H1 (cell line): ENCODE data around the gene PTPRR. TPM values are rescaled to one million over a fixed set of nuclear protein-coding genes. Genes with fewer than 3 reads are reported as not detected.

ENCODE experiments used
- CTCF ChIA-PET: fragments of 300-600 bp; sonication (Branson Sonifier 250); formaldehyde crosslinking; loops from one replicate; lab custom pipeline; 2021; ENCODE audit not compliant: partially characterized antibody; lab: Charles Lee
- POLR2A ChIA-PET: fragments of 300-600 bp; sonication (Branson Sonifier 250); formaldehyde crosslinking; loops from one replicate; lab custom pipeline; 2021; ENCODE audit warnings: inconsistent platforms; ENCODE audit not compliant: partially characterized antibody; lab: Charles Lee
- DNase-seq, 2 experiments: peaks; one replicate each; pipeline versions ENCODE4 v3.0.0 to v3.0.0-alpha.2; 2010 to 2022; ENCODE audit warnings: low spot score in 2 of 2, low read depth in 1 of 2, mixed read lengths in 1 of 2
- FAIRE-seq: peaks from 2 replicates; lab custom pipeline; 2011; peaks lifted over from hg19 to GRCh38; lab: Jason Lieb, UNC
- H2AFZ ChIP-seq: 2 replicates; pipeline ENCODE4 v1.8.1; 2012; ENCODE audit warnings: low read length, inconsistent platforms
- H2AK5ac ChIP-seq: 2 replicates; pipeline ENCODE4 v1.6.1; 2013; ENCODE audit warnings: low read depth, low read length
- H2BK120ac ChIP-seq: replicated peaks from 2 replicates; pipeline ENCODE3; 2013; ENCODE audit warnings: low read depth, low read length, inconsistent platforms
- H2BK12ac ChIP-seq: 2 replicates; pipeline ENCODE4 v1.6.1; 2013; ENCODE audit warnings: low read depth, low read length
- H2BK15ac ChIP-seq: 2 replicates; pipeline ENCODE4 v1.6.1; 2013; ENCODE audit warnings: low read length
- H2BK20ac ChIP-seq: 2 replicates; pipeline ENCODE4 v1.6.1; 2013; ENCODE audit warnings: low read length
- H2BK5ac ChIP-seq: 2 replicates; pipeline ENCODE4 v1.6.1; 2013; ENCODE audit warnings: low read depth, low read length
- H3K14ac ChIP-seq: 2 replicates; pipeline ENCODE4 v1.6.1; 2013; ENCODE audit warnings: inconsistent platforms; ENCODE audit not compliant: insufficient read length
- H3K18ac ChIP-seq: 2 replicates; pipeline ENCODE4 v1.6.1; 2013; ENCODE audit warnings: low read length; ENCODE audit errors: extremely low read depth
- H3K23ac ChIP-seq: 2 replicates; pipeline ENCODE4 v1.6.1; 2013; ENCODE audit warnings: inconsistent platforms; ENCODE audit not compliant: insufficient read length
- H3K23me2 ChIP-seq: 2 replicates; pipeline ENCODE4 v1.6.1; 2013; ENCODE audit warnings: low read depth, low read length
- H3K27ac ChIP-seq: 2 replicates; pipeline ENCODE4 v1.6.1; 2011; ENCODE audit warnings: low read depth, low read length, inconsistent platforms
- H3K27me3 ChIP-seq, 4 experiments: replicated peaks in 1 of 4; 1 replicate in 1 of 4; 2 replicates in 3 of 4; pipeline versions ENCODE4 v1.6.1 to v1.8.1; 2011 to 2013; ENCODE audit warnings: low read length in 3 of 4, mild to moderate bottlenecking in 3 of 4, inconsistent platforms in 2 of 4, mixed read lengths in 2 of 4, moderate library complexity in 1 of 4; ENCODE audit not compliant: control insufficient read depth in 3 of 4, insufficient read depth in 3 of 4; ENCODE audit errors: extremely low read depth in 1 of 4
- H3K36me3 ChIP-seq, 4 experiments: 2 replicates each; pipeline versions ENCODE4 v1.6.1 to v1.8.1; 2011 to 2013; ENCODE audit warnings: mild to moderate bottlenecking in 4 of 4, low read length in 3 of 4, moderate library complexity in 2 of 4, control low read depth in 1 of 4, inconsistent platforms in 1 of 4; ENCODE audit not compliant: insufficient read depth in 4 of 4, control insufficient read depth in 2 of 4
- H3K4ac ChIP-seq: replicated peaks from 2 replicates; pipeline ENCODE3; 2013; ENCODE audit warnings: low read length, low read depth, mixed read lengths, inconsistent platforms; ENCODE audit not compliant: insufficient read length
- H3K4me1 ChIP-seq, 4 experiments: replicated peaks in 1 of 4; 1 replicate in 1 of 4; 2 replicates in 3 of 4; pipeline versions ENCODE4 v1.6.1 to v1.8.1; 2011 to 2013; ENCODE audit warnings: low read length in 3 of 4, inconsistent platforms in 2 of 4, mixed read lengths in 1 of 4; ENCODE audit not compliant: insufficient read depth in 4 of 4, control insufficient read depth in 3 of 4
- H3K4me2 ChIP-seq, 2 experiments: 2 replicates each; pipeline versions ENCODE4 v1.6.1 to v1.8.1; 2011 to 2013; ENCODE audit warnings: low read depth in 2 of 2, low read length in 2 of 2, control low read depth in 1 of 2, inconsistent platforms in 1 of 2, mild to moderate bottlenecking in 1 of 2; ENCODE audit not compliant: insufficient read depth in 1 of 2
- H3K4me3 ChIP-seq, 4 experiments: fragments of 200-600, 300-600 bp in 1 of 4; sonication (generic), shearing (Covaris generic), sonication (Bioruptor Twin) in 1 of 4; 2 replicates each; pipeline versions ENCODE4 v1.5.1 to v1.8.1; 2011 to 2016; ENCODE audit warnings: low read length in 4 of 4, low read depth in 3 of 4, control low read depth in 2 of 4, inconsistent platforms in 2 of 4, mild to moderate bottlenecking in 2 of 4, mixed read lengths in 1 of 4, moderate library complexity in 1 of 4; ENCODE audit not compliant: insufficient read depth in 2 of 4; ENCODE audit errors: extremely low read depth in 1 of 4
- H3K56ac ChIP-seq: replicated peaks from 2 replicates; pipeline ENCODE3; 2013; ENCODE audit warnings: low read depth, mild to moderate bottlenecking, mixed read lengths, low read length, inconsistent platforms; ENCODE audit not compliant: insufficient read length
- H3K79me1 ChIP-seq: 2 replicates; pipeline ENCODE4 v1.6.1; 2013; ENCODE audit warnings: low read depth, low read length, control low read depth
- H3K79me2 ChIP-seq, 2 experiments: 2 replicates each; pipeline versions ENCODE4 v1.6.1 to v1.8.1; 2012 to 2013; ENCODE audit warnings: low read length in 2 of 2, mild to moderate bottlenecking in 2 of 2, inconsistent platforms in 1 of 2; ENCODE audit not compliant: insufficient read depth in 2 of 2, control insufficient read depth in 1 of 2
- H3K9ac ChIP-seq, 4 experiments: replicated peaks in 1 of 4; 1 replicate in 1 of 4; 2 replicates in 3 of 4; pipeline versions ENCODE4 v1.6.1 to v1.8.1; 2011 to 2013; ENCODE audit warnings: low read depth in 3 of 4, low read length in 3 of 4, control low read depth in 2 of 4, mild to moderate bottlenecking in 2 of 4, moderate library complexity in 2 of 4, inconsistent platforms in 1 of 4; ENCODE audit errors: extremely low read depth in 1 of 4
- H3K9me3 ChIP-seq, 2 experiments: 2 replicates each; pipeline versions ENCODE4 v1.6.1 to v1.8.1; 2012 to 2013; ENCODE audit warnings: mild to moderate bottlenecking in 2 of 2, moderate library complexity in 2 of 2, control low read depth in 1 of 2, inconsistent platforms in 1 of 2, low read depth in 1 of 2, low read length in 1 of 2, mixed read lengths in 1 of 2; ENCODE audit not compliant: insufficient read depth in 2 of 2
- H4K20me1 ChIP-seq, 2 experiments: replicated peaks in 1 of 2; 2 replicates each; pipeline versions ENCODE3 to v1.8.1; 2011 to 2013; ENCODE audit warnings: inconsistent platforms in 2 of 2, low read length in 2 of 2, mild to moderate bottlenecking in 1 of 2; ENCODE audit not compliant: insufficient read depth in 2 of 2, control insufficient read depth in 1 of 2
- H4K5ac ChIP-seq: 2 replicates; pipeline ENCODE4 v1.6.1; 2013; ENCODE audit warnings: low read length, low read depth, mixed read lengths, inconsistent platforms; ENCODE audit not compliant: insufficient read length
- H4K8ac ChIP-seq: 2 replicates; pipeline ENCODE4 v1.8.0; 2013; ENCODE audit warnings: mild to moderate bottlenecking, moderate library complexity, low read length, inconsistent platforms; ENCODE audit not compliant: insufficient read depth; ENCODE audit errors: extremely low read depth
- H4K91ac ChIP-seq: replicated peaks from 2 replicates; pipeline ENCODE3; 2013; ENCODE audit warnings: low read length, mixed read lengths, inconsistent platforms; ENCODE audit not compliant: insufficient read length
- ASH2L ChIP-seq: fragments of 200-600, 300-600 bp; sonication (generic); IDR thresholded peaks from one replicate; pipeline ENCODE4 v1.7.1; 2017; ENCODE audit warnings: low read length
- CBX5 ChIP-seq: fragments of 300-800, 300-1000 bp; sonication (generic); IDR thresholded peaks from 2 replicates; pipeline ENCODE4 v1.7.1; 2016; ENCODE audit warnings: antibody characterized with exemption, low read length, low read depth
- PHF8 ChIP-seq: fragments of 200-600 bp; sonication (generic); conservative IDR thresholded peaks from 2 replicates; pipeline ENCODE4 v1.7.1; 2012; ENCODE audit warnings: low read depth, mild to moderate bottlenecking, inconsistent platforms, low read length, moderate library complexity
- RAD21 ChIP-seq, 2 experiments: IDR thresholded peaks in 1 of 2; conservative IDR thresholded peaks in 1 of 2; 2 replicates each; pipeline ENCODE4 v1.6.1; 2011; ENCODE audit warnings: low read depth in 2 of 2, low read length in 2 of 2, improper control_type of control experiment in 1 of 2, inconsistent platforms in 1 of 2, mild to moderate bottlenecking in 1 of 2, moderate library complexity in 1 of 2
- RBBP5 ChIP-seq: IDR thresholded peaks from 2 replicates; pipeline ENCODE4 v1.7.1; 2012; ENCODE audit warnings: low read depth, mild to moderate bottlenecking, inconsistent platforms, low read length, moderate library complexity, borderline replicate concordance
- RNF2 ChIP-seq: fragments of 200-900, 300-1000 bp; sonication (generic); IDR thresholded peaks from 2 replicates; pipeline ENCODE4 v1.7.1; 2016; ENCODE audit warnings: borderline replicate concordance, low read depth, mild to moderate bottlenecking, antibody characterized with exemption, low read length; ENCODE audit not compliant: poor library complexity, severe bottlenecking; ENCODE audit errors: missing control alignments
- SAP30 ChIP-seq: fragments of 300-600 bp; sonication (generic); IDR thresholded peaks from 2 replicates; pipeline ENCODE4 v1.7.1; 2012; ENCODE audit warnings: low read length, moderate library complexity, mild to moderate bottlenecking, inconsistent platforms; ENCODE audit not compliant: insufficient read depth, insufficient replicate concordance
- USF2 ChIP-seq: IDR thresholded peaks from 2 replicates; pipeline ENCODE4 v1.6.1; 2011; ENCODE audit warnings: low read length, improper control_type of control experiment
- WGBS, 2 experiments: shearing (Covaris generic) in 1 of 2; methylation state at CpG; one replicate each; pipeline versions ENCODE4 v1.1.6 to v1.1.7; 2013 to 2015; ENCODE audit warnings: low lambda C conversion rate in 2 of 2, mixed read lengths in 2 of 2, inconsistent platforms in 1 of 2, low coverage in 1 of 2, missing lambda C conversion rate in 1 of 2; ENCODE audit not compliant: insufficient replicate concordance in 2 of 2, insufficient coverage in 1 of 2, insufficient read length in 1 of 2; ENCODE audit errors: extremely low coverage in 1 of 2, missing lambda C conversion rate in 1 of 2; 5-methylcytosine and 5-hydroxymethylcytosine counted together
- polyA plus RNA-seq, 7 experiments: library from polyadenylated mRNA; depleted of rRNA in 3 of 7; stranded (reverse) in 5 of 7; unstranded in 2 of 7; fragments of >200 nt in 5 of 7; fragments of 200-250 nt in 2 of 7; gene quantifications; 1 replicate in 5 of 7; 2 replicates in 1 of 7; 4 replicates in 1 of 7; pipeline versions ENCODE4 v1.2.1 to v1.2.3, GENCODE V29; 2011 to 2013; ENCODE audit warnings: missing spikeins in 2 of 7, mixed read lengths in 2 of 7
- total RNA-seq: library from RNA; stranded (reverse); fragmentation: NEBNext Ultra II Directional; extraction: Animal tissue kit (Norgen Biotek cat#: 25700); gene quantifications from 2 replicates; pipeline ENCODE4 v1.2.1, GENCODE V29; 2021

The PTPRR gene
- total and polyA plus RNA-seq, 2 of the 8 experiments (the other 6 are each of a cell fraction or from before 2014, with no cell fraction given) = 0.07 to 0.35 TPM

GRCh38 chr12:70641691-70642090 is 278.8 kb downstream of the PTPRR start:
- POLR2A ChIA-PET = no interaction called here
- 85% methylated on average over 2 of the region's 2 CpGs; no CpG with 5 or more reads in 1 of the 2 experiments for WGBS, 2 experiments
- Histone ChIP-seq H3K79me2 (no peaks in the 10 kb centered on the region), H2BK120ac (no peak overlapping the region), H2BK12ac (no peak overlapping the region), H3K27ac (no peak overlapping the region), H3K56ac (no peak overlapping the region), H2AK5ac (no peak overlapping the region), H2BK15ac (no peak overlapping the region), H3K9me3 (no peaks in the 10 kb centered on the region), H3K23me2 (no peaks in the 10 kb centered on the region), H3K4ac (no peak overlapping the region), H3K18ac (no peak overlapping the region), H3K4me3 (no peak overlapping the region), H3K9ac (no peak overlapping the region), H3K23ac (no peak overlapping the region), H3K79me1 (no peaks in the 10 kb centered on the region), H2BK5ac (no peak overlapping the region), H4K5ac (no peak overlapping the region), H2BK20ac (no peak overlapping the region), H4K91ac (no peak overlapping the region), H3K36me3 (no peaks in the 10 kb centered on the region), H3K27me3 (no peaks in the 10 kb centered on the region), H3K4me1 (peaks cover 3 to 13% (median 6%) of the 10 kb centered on the region in 4 experiments; a peak in 5 of 7 replicates), H4K8ac (no peak overlapping the region), H3K14ac (no peak overlapping the region), H3K4me2 (no peak overlapping the region), H4K20me1 (no peaks in the 10 kb centered on the region), H2AFZ (no peak overlapping the region)
- CTCF ChIA-PET = no interaction called here
- DNase-seq (no peak), FAIRE-seq (no peak)
- TF ChIP-seq RAD21 (IDR thresholded peaks at IDR 0.05 in 1 of 2, conservative IDR thresholded peaks at IDR 0.05 in 1 of 2; ENCODE audit: low read depth in 2 of 2, low read length in 2 of 2) (no peak), RBBP5 (no peak), SAP30 (no peak), USF2 (no peak), PHF8 (no peak), RNF2 (no peak), CBX5 (no peak), ASH2L (no peak)
